SK-N-MC (cell line): ENCODE results near the gene CRISP1.

ENCODE experiments used
- EZH2 ChIP-seq: fragments of 200-600 bp; sonication (generic); IDR thresholded peaks from one replicate; pipeline ENCODE4 v1.6.1; 2017; ENCODE audit warnings: antibody characterized with exemption
- FOXP2 ChIP-seq: optimal IDR thresholded peaks from 2 replicates; pipeline ENCODE3; 2011; ENCODE audit warnings: mild to moderate bottlenecking, moderate library complexity; ENCODE audit not compliant: insufficient read depth; ENCODE audit errors: extremely low read length, control extremely low read depth
- POLR2AphosphoS5 ChIP-seq: IDR thresholded peaks from 2 replicates; pipeline ENCODE4 v1.6.1; 2012; ENCODE audit warnings: mild to moderate bottlenecking, low read depth, low read length, borderline replicate concordance

- TF ChIP-seq EZH2 (no peak), POLR2AphosphoS5 (peak; percentile 79; the same call in 1 of the 2 replicates), FOXP2 (no peak)
Measured at GRCh38 chr6:49890988-49891387, 24.7 kb upstream of the CRISP1 start.
